NCI-H1436 treated with DMSO at 0.1 percent for 48 hours (cell line): Measurements from ENCODE around the gene PES1.
"Not testable (repeated sequence)": the region's sequence is repeated elsewhere in the genome, so short reads cannot be mapped to it uniquely, and the experiment has no call there.

ENCODE experiments used
- DNase-seq: peaks from one replicate; lab custom pipeline; 2025; lab: John Stamatoyannopoulos, UW

PES1 gene

DNA sequence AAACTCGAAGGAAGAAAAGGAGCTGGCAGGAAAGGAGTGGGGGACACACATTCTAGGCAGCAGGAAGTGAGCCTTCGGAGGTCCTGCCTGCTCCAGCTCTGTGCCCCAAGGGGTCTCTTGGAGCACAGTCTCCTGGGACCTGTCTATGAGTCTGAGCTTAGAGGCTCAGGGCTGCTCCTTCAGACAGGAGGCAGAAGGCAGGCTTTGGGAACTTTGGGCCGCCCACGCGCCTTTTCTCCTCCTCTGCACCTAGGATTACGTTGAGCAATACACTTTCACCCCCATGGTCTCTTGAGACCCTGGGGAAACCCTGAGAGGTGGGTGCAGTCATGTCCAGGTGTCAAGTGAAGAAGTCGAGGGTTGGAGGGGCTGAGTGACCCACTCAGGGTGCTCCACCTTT lies 16.2 kb upstream of the PES1 start:
- no peak for DNase-seq

DNA sequence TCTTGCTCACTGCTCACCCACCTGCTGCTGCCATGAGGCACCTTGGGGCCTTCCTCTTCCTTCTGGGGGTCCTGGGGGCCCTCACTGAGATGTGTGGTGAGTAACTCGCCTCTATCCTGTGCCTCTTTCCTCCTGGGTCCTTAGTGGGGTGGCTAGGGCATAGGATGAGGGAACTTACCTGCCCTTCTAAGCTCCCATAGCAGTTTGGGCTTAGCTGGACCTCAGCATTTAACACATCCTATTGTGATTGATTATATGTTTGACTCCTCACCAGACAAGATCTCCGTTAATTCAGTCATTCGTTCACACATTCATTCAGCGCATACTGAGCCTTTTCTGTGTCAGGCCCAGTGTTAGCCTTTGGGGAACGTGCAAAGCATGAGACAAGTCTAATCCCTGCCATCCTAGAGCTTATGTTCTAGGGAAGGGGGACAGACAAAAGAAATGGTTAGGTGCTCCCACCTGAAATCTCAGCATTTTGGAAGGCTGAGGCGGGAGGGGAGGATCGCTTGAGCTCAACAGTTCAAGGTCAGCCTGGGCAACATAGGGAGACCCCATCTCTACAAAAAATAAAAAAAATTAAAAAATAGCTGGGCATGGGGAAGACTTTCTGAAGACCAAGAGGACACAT lies 15.7 kb upstream of the PES1 start:
- DNase-seq, result no peak

DNA sequence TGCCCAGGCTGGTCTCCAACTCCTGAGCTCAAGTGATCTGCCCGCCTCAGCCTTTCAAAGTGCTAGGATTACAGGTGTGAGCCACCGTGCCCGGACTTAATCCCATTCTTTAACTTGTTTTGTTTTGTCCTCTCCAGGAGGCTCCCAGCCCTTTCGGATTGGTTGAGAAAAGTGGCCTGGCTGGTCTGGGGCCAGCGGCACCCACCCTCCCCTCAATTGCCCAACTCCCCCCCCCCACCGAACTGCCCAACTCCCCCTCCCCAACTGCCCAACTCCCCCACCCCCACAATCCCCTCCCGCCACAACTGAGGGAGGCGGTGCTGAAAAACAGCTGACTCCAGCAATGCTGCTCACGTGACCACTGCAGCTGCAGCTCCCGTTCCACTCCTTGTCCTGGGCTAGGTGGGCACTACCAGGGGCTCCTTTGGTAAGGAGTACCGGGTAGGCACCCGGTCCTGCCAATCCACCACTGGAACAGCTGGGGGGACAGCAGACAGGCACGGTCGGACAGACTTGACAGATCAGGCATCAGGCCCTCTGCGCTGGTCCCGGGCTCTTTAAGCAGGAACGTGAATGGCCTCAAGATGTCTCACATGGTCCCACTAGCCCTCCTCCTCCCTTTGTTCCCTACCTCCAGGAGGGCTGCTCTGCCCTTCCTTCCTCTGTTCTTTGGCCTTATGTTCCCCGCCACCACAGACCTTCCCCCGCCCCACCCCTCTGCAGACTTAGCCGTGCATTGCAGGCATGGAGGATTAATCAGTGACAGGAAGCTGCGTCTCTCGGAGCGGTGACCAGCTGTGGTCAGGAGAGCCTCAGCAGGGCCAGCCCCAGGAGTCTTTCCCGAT lies 15.0 kb upstream of the PES1 start, which contains the start of gene TCN2:
Gene TCN2 (plus strand): TSS at position 720 of the 845 bp plus-strand sequence. CDS start 158 bp downstream, outside the sequence.
- no peak for DNase-seq

DNA sequence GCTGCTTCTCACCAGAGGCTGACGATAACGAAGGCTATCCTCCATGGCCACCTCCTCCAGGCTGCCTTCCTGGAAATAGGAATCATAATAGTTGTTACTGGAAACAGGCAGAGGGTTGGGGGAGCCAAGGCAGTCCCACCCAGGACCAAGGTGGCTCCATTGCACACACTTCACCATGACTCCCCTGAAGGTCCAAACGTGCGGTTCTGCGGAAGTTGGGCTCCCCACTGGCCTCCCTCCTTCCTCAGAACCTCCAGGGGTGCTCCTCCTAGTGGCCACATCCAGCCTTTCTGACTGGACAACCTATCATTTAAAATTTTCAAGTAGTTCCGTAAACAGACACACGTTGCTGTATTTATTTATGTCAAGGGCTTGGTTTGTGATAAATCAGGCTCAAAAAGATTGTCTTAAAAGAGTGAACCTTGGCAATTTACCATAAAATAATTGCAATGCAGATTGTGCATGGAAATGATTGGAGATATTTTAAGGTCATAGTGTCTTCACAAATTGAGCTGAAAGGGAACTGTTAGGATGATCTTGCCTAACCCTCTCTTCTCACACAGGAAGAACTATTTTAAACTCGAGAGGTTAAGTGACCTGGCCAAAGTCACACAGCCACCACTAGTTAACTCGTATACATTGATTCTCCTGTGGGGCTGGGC lies 13.9 kb upstream of the PES1 start:
- DNase-seq, result no peak

DNA sequence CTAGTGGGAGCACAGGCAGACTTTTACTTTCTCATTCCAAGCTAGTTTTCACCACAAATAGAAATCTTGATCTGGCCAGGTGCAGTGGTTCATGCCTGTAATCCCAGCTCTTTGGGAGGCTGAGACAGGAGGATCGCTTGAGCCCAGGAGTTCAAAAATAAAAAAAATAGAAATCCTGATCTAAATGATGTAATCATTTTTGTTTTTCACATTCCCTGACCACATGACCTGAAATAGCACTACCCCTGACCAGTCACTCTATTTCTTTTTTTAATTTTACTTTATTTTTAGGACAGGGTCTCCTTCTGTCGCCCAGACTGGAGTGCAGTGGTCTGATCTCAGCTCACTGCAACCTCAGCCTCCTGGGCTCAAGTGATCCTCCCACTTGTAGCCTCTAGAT lies 13.0 kb upstream of the PES1 start:
- no peak for DNase-seq

DNA sequence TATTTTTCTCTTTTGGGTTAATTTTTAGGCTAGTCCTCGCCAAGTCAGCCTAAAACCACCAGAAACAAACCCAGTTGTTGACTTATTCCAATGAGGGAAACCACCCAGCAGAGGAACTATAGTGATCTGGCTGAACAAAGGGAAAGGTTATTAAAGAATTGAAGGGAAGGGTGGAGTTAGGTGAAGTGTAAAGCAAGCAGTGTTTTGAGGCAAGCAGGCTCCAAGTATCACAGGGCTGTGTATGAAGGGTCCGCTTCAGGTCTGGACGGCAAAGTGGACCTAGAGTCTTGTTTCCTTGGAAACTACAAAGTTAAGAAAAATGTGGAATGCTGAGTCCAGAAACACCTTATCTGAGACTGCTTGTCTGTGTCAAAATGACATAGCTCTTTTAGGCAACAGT lies 12.1 kb upstream of the PES1 start:
- no peak for DNase-seq

DNA sequence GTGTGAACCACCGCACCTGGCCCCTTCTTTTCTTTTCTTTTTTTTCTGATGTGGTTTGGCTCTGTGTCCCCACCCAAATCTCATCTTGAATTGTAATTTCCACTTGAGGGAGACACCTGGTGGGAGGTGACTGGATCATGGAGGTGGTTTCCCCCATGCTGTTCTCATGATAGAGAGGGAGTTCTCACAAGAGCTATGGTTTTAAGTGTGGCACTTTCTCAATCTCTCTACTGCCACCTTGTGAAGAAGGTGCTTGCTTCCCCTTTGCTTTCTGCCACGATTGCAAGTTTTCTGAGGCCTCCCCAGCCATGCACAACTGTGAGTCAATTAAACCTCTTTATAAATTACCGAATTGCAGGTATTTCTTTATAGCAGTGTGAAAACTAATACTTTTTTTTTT lies 10.3 kb upstream of the PES1 start:
- DNase-seq, result peak; percentile 20

DNA sequence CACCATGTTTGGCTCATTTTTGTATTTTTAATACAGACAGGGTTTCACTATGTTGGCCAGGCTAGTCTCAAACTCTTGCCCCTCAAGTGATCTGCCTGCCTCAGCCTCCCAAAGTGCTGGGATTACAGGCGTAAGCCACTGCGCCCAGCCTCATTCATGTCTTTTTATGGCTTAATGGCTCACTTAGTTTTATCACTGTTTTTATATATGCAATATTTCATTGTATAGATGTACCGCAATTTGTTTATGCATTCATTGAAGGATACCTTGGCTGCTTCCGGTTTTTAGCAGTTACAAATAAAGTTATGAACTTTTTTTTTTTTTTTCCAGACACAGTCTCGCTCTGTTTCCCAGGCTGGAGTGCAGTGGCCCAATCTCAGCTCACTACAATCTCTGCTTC lies 9.8 kb upstream of the PES1 start:
- DNase-seq, result no peak

DNA sequence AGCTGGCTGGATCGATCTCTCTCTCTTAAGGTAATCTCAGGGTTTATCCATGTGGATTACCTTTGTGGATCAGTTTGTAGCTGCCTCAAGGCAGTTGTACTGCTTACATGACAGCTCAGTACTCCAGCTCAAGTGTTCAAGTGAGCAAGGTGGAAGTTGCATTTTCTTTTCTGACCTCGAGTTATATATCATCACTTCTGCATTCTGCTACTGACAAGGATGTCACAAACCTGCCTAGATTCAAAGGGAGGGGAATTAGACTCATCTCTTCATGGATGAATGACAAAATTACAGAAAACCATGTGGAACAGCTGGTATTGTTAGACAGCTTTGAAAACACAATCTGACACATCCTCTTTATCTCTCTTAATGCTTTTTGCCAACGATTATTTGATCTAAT lies 9.2 kb upstream of the PES1 start:
- no peak for DNase-seq

DNA sequence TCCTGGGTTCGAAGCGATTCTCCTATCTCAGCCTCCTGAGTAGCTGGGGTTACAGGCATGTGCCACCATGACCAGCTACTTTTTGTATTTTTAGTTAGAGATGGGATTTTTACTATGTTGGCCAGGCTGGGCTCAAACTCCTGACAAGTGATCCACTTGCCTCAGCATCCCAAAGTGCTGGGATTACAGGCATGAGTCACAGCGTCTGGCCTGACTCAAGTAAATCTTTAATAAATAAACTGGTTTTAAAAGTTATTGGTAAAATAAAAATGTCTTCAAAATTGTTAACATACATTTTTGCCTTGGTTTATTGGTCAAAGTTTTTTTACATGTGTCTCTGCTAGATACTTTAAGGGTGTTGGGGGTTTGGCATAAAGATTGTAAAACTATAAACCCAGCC lies 7.3 kb upstream of the PES1 start:
- no peak for DNase-seq

DNA sequence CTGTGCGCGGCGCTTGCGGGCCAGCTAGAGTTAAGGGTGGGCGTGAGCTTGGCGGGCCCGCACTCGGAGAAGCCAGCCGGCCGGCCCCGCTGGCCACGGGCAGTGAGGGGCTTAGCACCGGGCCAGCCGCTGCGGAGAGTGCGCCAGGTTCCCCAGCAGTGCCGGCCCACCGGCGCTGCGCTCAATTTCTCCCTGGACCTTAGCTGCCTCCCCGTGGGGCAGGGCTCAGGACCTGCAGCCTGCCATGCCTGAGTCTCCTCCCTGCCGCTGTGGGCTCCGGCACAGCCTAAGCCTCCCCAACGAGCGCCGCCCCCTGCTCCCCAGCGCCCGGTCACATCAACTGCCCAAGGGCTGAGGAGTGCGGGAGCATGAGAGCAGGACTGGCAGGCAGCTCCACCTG lies 5.2 kb upstream of the PES1 start:
- DNase-seq, result no peak

DNA sequence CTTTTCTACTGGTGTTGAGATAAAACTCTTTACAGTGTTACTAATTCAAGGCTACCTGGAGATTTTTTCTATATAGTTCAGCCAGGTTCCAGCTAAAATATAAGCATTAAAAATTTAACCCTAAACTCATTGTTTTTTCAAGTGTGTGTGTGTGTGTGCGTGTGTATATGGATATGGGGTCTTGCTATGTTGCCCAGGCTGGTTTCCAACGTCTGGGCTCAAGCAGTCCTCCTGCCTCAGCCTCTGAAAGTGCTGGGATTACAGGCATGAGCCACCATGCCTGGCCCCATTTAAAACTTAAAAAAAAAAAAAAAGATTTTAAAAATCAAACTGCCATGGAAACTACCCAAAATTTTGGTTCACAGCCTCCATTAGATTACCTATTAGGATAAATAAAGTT lies 4.5 kb upstream of the PES1 start:
- no peak for DNase-seq

DNA sequence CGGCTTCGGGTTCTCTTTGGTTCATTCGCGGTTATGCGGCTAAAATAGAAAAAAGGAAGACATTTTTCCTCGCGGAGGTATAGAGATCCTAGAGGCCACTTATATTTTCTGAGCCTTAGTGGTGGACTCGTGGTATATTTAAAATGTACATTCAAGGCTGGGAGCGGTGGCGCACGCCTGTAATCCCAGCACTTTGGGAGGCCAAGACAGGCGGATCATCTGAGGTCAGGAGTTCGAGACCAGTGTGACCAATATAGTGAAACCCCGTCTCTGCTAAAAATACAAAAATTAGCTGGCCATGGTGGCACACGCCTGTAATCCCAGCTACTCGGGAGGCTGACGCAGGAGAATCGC lies 627 bp upstream of the PES1 start:
- not testable (repeated sequence) for DNase-seq

DNA sequence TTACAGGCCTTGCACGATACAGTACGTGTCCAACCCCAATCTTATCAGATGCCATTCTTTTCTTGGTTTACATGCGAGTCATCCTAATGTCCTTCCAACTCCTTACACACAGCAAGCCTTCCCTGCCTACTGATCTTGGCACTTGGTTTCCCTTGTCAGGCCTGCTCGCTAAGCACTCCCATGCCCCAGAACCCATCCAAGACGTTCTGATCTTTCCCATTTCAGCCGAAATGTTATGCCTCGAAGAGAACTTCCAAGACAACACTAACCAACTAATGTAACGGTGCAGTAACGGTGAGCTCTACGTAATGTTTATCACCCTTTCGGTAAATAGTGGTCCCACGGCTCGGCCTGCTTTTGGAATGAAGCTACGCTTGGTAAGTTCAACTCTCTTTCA lies 521 bp downstream of the PES1 start:
- DNase-seq, result no peak

DNA sequence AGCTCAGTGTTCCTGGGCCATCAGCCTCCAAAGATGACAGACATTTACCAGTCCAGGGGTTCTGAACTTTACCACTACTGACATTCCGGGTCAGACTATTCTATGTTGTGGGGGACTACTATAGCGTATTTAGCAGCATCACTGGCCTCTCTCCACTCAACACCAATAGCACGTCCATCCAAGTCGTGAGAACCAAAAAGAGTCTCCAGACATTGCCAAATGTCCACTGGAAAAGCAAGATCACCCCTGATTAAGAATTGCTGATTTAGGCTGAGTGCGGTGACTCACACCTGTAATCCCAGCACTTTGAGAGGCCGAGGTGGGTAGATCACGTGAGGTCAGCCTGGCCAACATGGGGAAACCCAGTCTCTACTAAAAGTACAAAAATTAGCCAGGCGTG lies 5.3 kb downstream of the PES1 start:
- no peak for DNase-seq

DNA sequence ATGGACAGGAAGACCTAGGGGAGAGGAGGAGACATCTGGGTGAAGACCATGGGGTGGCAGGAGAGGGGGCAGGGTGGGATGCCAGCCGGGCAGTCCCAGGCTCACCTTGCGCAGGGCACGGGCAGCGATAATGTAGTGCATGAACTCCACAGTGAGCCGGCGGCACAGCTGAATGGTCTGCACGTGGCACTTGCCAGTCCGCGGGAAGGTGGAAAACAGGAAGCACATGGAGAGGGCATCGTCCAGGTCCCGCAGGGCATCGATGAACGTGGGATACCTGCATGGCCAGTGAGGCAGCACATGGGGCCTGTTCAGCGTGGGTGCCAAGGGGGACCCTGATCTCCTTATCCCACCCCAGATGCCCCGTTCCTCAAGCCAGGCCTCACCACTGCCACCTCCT lies 7.3 kb downstream of the PES1 start:
- DNase-seq, result no peak

DNA sequence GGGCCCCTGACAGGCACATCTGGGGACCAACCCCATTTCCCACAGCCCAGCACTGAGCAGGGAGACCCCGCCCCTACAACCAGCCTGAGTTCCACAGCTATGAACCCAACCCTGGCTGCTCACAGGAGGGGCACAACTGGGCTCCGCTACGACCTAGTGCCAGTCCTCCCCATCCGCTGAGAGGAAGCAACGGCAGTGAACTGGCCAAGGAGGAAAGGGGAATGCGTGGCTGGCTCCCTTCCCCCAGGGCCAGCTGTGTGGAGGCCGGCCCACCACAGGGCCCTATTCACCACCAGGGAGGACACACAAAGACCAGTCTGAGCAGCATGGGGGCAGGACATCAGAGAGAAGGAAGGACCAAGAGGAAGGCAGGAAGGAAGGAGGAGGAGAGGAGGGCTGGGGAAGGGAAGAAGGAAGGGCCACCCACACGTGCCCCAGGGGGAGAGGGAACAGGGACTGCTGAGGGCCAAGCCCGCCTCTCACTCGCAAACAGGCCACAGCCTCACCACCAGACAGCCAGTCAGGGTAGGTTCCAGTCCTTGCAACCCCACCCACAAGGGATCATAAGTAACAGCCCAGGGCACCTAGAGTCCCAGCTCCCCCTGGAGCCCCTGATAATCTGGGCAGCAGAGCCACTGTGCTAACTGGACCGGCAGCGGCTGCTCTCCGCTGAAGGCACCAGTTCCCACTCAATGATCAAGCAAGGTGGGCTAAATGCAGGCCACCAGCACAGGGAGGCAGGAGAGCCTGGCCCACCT lies 8.7 kb downstream of the PES1 start:
- no peak for DNase-seq

DNA sequence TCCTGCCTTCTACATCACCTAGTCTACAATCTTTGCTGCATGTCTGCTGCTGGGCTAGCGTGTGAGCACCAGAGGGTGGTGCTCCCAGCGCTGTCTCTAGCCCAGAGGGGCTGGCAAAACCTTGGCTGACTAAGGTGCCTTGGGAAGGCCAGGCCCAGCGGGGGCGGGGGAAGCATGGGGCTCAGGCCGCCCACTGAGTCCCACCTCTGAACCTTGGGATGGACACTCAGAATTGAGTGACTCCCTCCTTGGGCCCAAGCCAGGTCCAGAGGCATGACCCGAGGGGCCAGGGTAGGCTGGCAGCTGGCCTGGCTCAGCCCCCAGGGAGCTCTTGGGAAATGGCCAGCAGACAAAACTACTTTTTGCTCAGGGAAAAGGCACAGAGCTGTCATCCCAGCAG lies 9.7 kb downstream of the PES1 start:
- DNase-seq, result no peak

DNA sequence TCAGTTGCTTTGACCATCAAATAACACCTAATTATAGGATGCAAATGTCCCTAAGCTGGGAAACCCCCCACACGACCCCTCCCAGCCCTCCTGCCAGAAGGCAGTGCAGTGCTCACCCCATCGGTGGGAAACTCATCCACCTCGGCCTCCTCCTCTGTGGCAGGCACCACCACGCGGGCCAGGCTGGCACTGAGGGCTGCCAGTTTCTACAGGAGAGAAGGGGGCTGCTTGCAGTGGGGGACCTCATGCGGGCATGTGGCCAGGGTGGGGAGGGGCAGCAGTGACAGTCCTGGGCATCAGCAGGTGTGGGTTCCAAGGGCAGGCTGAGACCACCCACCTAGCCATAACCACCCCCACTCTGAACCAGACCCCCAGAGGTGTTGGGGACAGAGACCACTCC lies 10.8 kb downstream of the PES1 start:
- no peak for DNase-seq

DNA sequence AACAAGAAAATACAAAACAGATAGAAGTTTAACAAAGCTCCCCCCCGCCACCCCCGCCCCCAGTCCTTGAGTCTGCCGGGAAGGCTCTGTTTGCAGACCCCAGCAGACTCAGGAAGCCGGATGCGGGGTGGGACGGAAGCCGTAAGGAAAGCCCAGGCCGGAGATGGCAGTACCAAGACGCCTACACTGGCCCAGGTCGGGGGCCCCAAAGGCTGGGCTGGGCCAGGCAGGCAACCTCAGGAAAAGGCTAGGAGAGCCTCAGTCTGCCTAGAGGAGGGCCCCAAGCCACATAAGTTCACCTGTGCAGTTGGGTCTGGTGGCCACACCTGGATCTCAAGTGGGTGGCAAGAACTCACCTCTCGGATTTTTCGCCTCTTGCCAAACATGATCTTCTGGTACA lies 13.2 kb downstream of the PES1 start:
- DNase-seq, result no peak

DNA sequence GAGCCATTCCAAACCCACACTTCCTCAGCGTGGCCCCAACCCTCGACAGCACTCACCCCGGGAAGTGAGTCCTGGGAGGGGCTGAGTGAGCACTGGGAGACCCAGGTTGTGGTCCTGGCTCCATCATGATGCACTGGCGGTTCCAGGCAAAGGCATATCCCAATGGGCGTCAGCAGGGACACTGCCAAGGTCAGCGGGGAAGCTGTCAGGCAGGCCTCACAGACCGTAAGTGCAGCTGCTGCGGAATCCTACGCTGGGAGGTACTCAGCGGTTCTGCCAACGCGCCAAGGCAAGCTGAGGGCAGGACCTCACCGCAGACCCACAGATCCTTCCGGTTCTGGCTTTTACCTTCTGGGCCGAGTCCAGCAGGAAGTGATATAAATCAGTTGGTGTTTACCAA lies 15.9 kb downstream of the PES1 start:
- DNase-seq, result no peak

DNA sequence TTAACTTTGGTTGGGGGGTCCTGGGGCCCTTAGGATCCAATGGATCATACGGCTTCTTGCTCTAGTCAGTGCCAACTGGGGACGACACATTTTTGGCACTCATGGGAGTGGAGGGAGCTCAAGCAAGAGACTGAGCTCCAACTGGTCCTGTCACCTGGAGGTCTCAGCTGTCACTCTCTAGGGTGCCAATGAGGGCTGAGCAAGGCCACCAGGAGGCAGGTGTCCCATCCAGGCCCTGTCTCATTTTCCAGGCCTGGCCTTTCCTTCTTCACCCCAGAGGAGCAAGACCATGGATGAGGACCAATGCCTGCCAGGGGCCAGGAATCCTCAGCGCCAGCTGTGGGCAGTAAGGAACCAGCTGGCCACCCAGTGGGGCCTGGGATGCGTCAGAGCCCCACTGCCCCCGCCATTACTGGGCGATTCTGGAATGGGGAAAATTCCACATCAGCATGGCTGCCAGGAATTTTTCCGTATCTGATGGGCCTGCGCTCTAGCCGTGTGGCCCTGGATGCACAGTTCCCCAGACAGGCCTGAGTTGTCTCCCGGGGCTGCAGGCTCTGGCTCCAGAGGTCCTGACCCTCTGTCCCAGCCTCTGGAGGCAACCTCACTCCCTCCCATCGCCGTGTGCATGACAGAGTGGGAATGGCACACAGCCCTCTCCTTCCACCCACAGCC lies 16.6 kb downstream of the PES1 start:
- no peak for DNase-seq
